ENCODE results near the gene ZFP69.

The ZFP69 gene

DNA sequence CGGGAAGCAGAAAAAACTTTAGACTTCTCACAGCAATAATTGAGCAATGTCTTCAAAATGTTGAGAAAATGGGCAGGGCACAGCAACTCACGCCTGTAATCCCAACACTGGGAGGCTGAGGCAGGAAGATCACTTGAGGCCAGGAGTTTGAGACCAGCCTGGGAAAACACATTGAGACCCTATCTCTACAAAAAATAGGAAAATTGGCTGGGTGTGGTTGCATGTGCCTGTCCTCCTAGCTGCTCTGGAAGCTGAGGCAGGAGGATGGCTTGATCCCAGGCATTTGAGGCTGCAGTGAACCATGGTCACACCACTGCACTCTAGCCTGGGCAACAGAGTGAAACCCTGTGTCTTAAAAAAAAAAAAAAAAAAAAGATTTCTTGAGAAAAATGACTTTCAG, 7.8 kb upstream of the ZFP69 start:
- Histone ChIP-seq H3K79me2 (ENCODE audit: low read length) (no peaks in the 10 kb centered on the region), H3K9ac (ENCODE audit: low read length) (no peak overlapping the region), H3K36me3 (replicated peaks; ENCODE audit: insufficient read depth, low read length) (no peaks in the 10 kb centered on the region), H3K4me2 (ENCODE audit: low read depth, low read length) (no peak overlapping the region), H3K4me3 (ENCODE audit: low read length) (no peak overlapping the region), H4K20me1 (ENCODE audit: insufficient read depth, low read length) (no peaks in the 10 kb centered on the region), H3K9me3 (replicated peaks; ENCODE audit: insufficient read depth, low read length) (0 out of 2 replicates have a peak, but pooled peaks cover 3% of the 10 kb centered on the region), H3K27me3 (replicated peaks; ENCODE audit: insufficient read depth, low read length) (no peaks in the 10 kb centered on the region), H3K27ac (ENCODE audit: low read length) (no peak overlapping the region), H3F3A (ENCODE audit: insufficient read depth, low read length) (no peaks in the 10 kb centered on the region), H3K4me1 (ENCODE audit: low read length) (no peaks in the 10 kb centered on the region), H2AFZ (ENCODE audit: low read length) (no peak overlapping the region), H3K9me2 (replicated peaks; ENCODE audit: insufficient read depth, low read length) (no peaks in the 10 kb centered on the region)
- TF ChIP-seq EZH2phosphoT487 (IDR thresholded peaks at IDR 0.05; ENCODE audit: low read length) (no peak), EZH2 (optimal IDR thresholded peaks at IDR 0.05; ENCODE audit: low read depth, low read length) (no peak)
- TF ChIP-seq, protein P1, sequence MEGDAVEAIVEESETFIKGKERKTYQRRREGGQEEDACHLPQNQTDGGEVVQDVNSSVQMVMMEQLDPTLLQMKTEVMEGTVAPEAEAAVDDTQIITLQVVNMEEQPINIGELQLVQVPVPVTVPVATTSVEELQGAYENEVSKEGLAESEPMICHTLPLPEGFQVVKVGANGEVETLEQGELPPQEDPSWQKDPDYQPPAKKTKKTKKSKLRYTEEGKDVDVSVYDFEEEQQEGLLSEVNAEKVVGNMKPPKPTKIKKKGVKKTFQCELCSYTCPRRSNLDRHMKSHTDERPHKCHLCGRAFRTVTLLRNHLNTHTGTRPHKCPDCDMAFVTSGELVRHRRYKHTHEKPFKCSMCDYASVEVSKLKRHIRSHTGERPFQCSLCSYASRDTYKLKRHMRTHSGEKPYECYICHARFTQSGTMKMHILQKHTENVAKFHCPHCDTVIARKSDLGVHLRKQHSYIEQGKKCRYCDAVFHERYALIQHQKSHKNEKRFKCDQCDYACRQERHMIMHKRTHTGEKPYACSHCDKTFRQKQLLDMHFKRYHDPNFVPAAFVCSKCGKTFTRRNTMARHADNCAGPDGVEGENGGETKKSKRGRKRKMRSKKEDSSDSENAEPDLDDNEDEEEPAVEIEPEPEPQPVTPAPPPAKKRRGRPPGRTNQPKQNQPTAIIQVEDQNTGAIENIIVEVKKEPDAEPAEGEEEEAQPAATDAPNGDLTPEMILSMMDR (IDR thresholded peaks at IDR 0.05; ENCODE audit: low read length): no peak
- no peak for DNase-seq

DNA sequence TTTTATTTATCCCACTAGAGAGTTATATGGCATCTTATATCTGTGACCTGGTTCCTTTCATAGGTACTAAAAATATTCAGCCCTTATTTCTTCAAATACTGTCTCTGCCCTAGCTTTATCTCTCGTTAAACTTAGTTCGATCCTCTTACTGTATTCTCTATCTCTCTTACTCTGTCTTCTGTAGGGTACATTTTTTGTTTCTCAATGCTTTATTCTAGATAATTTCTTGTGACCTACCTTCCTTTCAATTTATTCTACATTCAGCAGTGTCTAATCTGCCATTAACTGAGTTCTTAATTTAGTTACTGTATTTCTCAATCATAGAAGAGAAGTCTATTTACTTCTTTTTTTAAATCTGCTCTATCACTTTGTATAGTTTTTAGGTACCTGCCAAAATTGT, 1.8 kb upstream of the ZFP69 start:
- no peaks in the 10 kb centered on the region for H3F3A ChIP-seq (ENCODE audit: insufficient read depth, low read length)
- no peaks in the 10 kb centered on the region for H3K27me3 ChIP-seq (replicated peaks; ENCODE audit: insufficient read depth, low read length)
- DNase-seq: no peak
- H3K4me1 ChIP-seq (ENCODE audit: low read length): 0 out of 2 replicates have a peak, but pooled peaks cover 6% of the 10 kb centered on the region
- H4K20me1 ChIP-seq (ENCODE audit: insufficient read depth, low read length): no peaks in the 10 kb centered on the region
- H3K9me3 ChIP-seq (replicated peaks; ENCODE audit: insufficient read depth, low read length): no peaks in the 10 kb centered on the region
- no peak overlapping the region for H3K4me3 ChIP-seq (ENCODE audit: low read length)
- no peaks in the 10 kb centered on the region for H3K9me2 ChIP-seq (replicated peaks; ENCODE audit: insufficient read depth, low read length)
- no peaks in the 10 kb centered on the region for H3K79me2 ChIP-seq (ENCODE audit: low read length)
- no peak overlapping the region for H3K4me2 ChIP-seq (ENCODE audit: low read depth, low read length)
- no peak overlapping the region for H3K27ac ChIP-seq (ENCODE audit: low read length)
- no peak overlapping the region for H2AFZ ChIP-seq (ENCODE audit: low read length)
- no peak overlapping the region for H3K9ac ChIP-seq (ENCODE audit: low read length)
- no peak for TF ChIP-seq EZH2 (optimal IDR thresholded peaks at IDR 0.05; ENCODE audit: low read depth, low read length)
- TF ChIP-seq, protein P1 (IDR thresholded peaks at IDR 0.05; ENCODE audit: low read length): no peak
- TF ChIP-seq EZH2phosphoT487 (IDR thresholded peaks at IDR 0.05; ENCODE audit: low read length): no peak
- no peaks in the 10 kb centered on the region for H3K36me3 ChIP-seq (replicated peaks; ENCODE audit: insufficient read depth, low read length)

DNA sequence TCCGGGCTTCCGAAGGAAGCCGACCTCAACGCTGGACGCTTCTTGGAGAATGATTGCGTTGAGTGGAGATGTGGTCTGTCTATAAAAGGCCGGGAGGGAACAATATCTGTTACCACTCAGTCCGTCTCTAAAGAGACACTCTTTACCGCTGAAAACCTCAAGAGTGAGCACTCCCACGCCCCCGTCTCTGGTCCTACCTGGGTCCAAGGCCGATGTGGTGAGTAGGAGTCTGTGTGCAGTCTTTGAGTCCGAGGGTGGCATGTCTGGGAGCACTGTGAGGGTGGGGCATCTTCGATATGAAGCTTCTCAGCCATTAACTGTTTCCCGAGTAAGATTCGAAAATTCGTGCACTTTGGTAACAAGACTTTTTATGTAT, 576 bp downstream of the ZFP69 start:
- Histone ChIP-seq H3K36me3 (replicated peaks; ENCODE audit: insufficient read depth, low read length) (no peaks in the 10 kb centered on the region), H3K27ac (ENCODE audit: low read length) (no peak overlapping the region), H3F3A (ENCODE audit: insufficient read depth, low read length) (no peaks in the 10 kb centered on the region), H3K9ac (ENCODE audit: low read length) (peak overlapping the region; percentile 73; the same call in 1 of the 2 replicates), H3K9me2 (replicated peaks; ENCODE audit: insufficient read depth, low read length) (no peaks in the 10 kb centered on the region), H4K20me1 (ENCODE audit: insufficient read depth, low read length) (no peaks in the 10 kb centered on the region), H3K4me1 (ENCODE audit: low read length) (0 out of 2 replicates have a peak, but pooled peaks cover 6% of the 10 kb centered on the region), H3K27me3 (replicated peaks; ENCODE audit: insufficient read depth, low read length) (no peaks in the 10 kb centered on the region), H3K79me2 (ENCODE audit: low read length) (no peaks in the 10 kb centered on the region), H3K9me3 (replicated peaks; ENCODE audit: insufficient read depth, low read length) (no peaks in the 10 kb centered on the region), H3K4me2 (ENCODE audit: low read depth, low read length) (peak overlapping the region; percentile 96), H3K4me3 (ENCODE audit: low read length) (peak overlapping the region; percentile 95), H2AFZ (ENCODE audit: low read length) (peak overlapping the region; percentile 100)
- TF ChIP-seq EZH2 (optimal IDR thresholded peaks at IDR 0.05; ENCODE audit: low read depth, low read length) (no peak), EZH2phosphoT487 (IDR thresholded peaks at IDR 0.05; ENCODE audit: low read length) (no peak)
- TF ChIP-seq, protein P1 (IDR thresholded peaks at IDR 0.05; ENCODE audit: low read length): no peak
- no peak for DNase-seq
